ENCODE results near the gene PTPRJ.

DNA sequence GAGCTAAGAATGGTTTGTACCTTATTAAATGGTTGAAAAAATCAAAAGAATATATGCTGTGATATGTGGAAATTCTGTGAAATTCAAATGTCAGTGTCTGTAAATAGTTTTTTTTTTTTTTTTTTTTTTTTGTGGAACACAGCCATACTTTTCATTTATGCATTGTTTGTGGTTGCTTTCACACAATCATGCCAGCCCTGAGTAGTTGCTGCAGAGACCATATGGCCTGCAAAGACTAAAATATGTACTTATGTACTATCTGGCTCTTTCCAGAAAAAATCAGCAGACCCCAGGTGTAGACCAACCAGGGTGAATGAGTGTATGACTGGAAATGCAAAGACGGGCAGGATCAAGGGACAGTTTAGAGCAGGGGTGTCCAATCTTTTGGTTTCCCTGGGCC is 98.3 kb downstream of the PTPRJ start:
- TF ChIP-seq, protein P1, sequence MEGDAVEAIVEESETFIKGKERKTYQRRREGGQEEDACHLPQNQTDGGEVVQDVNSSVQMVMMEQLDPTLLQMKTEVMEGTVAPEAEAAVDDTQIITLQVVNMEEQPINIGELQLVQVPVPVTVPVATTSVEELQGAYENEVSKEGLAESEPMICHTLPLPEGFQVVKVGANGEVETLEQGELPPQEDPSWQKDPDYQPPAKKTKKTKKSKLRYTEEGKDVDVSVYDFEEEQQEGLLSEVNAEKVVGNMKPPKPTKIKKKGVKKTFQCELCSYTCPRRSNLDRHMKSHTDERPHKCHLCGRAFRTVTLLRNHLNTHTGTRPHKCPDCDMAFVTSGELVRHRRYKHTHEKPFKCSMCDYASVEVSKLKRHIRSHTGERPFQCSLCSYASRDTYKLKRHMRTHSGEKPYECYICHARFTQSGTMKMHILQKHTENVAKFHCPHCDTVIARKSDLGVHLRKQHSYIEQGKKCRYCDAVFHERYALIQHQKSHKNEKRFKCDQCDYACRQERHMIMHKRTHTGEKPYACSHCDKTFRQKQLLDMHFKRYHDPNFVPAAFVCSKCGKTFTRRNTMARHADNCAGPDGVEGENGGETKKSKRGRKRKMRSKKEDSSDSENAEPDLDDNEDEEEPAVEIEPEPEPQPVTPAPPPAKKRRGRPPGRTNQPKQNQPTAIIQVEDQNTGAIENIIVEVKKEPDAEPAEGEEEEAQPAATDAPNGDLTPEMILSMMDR (conservative IDR thresholded peaks at IDR 0.05; ENCODE audit: low read depth, low read length), result no peak
- no peak for TF ChIP-seq POLR2A (IDR thresholded peaks at IDR 0.05; ENCODE audit: low read depth, low read length)
